Osteoblast (primary cell): Measurements from ENCODE around the gene IRF4. TPM values are rescaled to one million over a fixed set of nuclear protein-coding genes. Genes with fewer than 3 reads are reported as not detected.
"Not testable (repeated sequence)": the region's sequence is repeated elsewhere in the genome, so short reads cannot be mapped to it uniquely, and the experiment has no call there.

Experiments used
- DNase-seq: peaks from one replicate; pipeline ENCODE4 v3.0.0; 2011; ENCODE audit warnings: low spot score, mixed read lengths; ENCODE audit not compliant: insufficient read length; ENCODE audit errors: missing footprints
- H2AFZ ChIP-seq: 2 replicates; pipeline ENCODE4 v1.6.0; 2011; ENCODE audit warnings: mild to moderate bottlenecking, low read length
- H3K27ac ChIP-seq: 2 replicates; pipeline ENCODE4 v1.5.1; 2011; ENCODE audit warnings: mild to moderate bottlenecking, low read depth, low read length, moderate library complexity
- H3K27me3 ChIP-seq: 2 replicates; pipeline ENCODE4 v1.6.0; 2012; ENCODE audit warnings: mild to moderate bottlenecking, control low read depth, inconsistent platforms, low read length, moderate library complexity; ENCODE audit not compliant: insufficient read depth
- H3K36me3 ChIP-seq: 2 replicates; pipeline ENCODE4 v1.5.1; 2011; ENCODE audit warnings: mild to moderate bottlenecking, low read length, control low read depth, moderate library complexity; ENCODE audit not compliant: insufficient read depth
- H3K4me1 ChIP-seq: 2 replicates; pipeline ENCODE4 v1.5.1; 2011; ENCODE audit warnings: mild to moderate bottlenecking, low read length, control low read depth, moderate library complexity; ENCODE audit not compliant: insufficient read depth
- H3K4me2 ChIP-seq: 2 replicates; pipeline ENCODE4 v1.6.0; 2011; ENCODE audit warnings: mild to moderate bottlenecking, low read length; ENCODE audit not compliant: insufficient read depth
- H3K4me3 ChIP-seq: fragments of 200-600 bp; sonication (generic); 3 replicates; pipeline ENCODE4 v1.5.1; 2012; ENCODE audit warnings: mild to moderate bottlenecking, low read length, inconsistent platforms; ENCODE audit not compliant: insufficient read depth
- H3K79me2 ChIP-seq: 2 replicates; pipeline ENCODE4 v1.6.0; 2012; ENCODE audit warnings: mild to moderate bottlenecking, low read length, control low read depth, inconsistent platforms; ENCODE audit not compliant: insufficient read depth
- H3K9me3 ChIP-seq: 2 replicates; pipeline ENCODE4 v1.5.1; 2011; ENCODE audit warnings: low read depth, low read length, control low read depth
- H4K20me1 ChIP-seq: 2 replicates; pipeline ENCODE4 v1.6.0; 2012; ENCODE audit warnings: mild to moderate bottlenecking, low read length, control low read depth; ENCODE audit not compliant: insufficient read depth
- total RNA-seq: library from RNA; depleted of rRNA; stranded (reverse); fragments of >200 nt; gene quantifications from 2 replicates; pipeline ENCODE4 v1.2.3, GENCODE V29; 2012
- TF ChIP-seq, protein P1 (sequence below): IDR thresholded peaks from 2 replicates; pipeline ENCODE4 v1.5.1; 2011; ENCODE audit warnings: mild to moderate bottlenecking, low read depth, low read length, moderate library complexity; ENCODE audit errors: extremely low read depth

Gene IRF4
- total RNA-seq, 1 donor, result under 0.01 TPM

- Histone ChIP-seq H3K4me2 (no peak overlapping the region), H3K79me2 (no peaks in the 10 kb centered on the region), H3K9me3 (no peaks in the 10 kb centered on the region), H3K27ac (no peak overlapping the region), H3K27me3 (peaks cover 14% of the 10 kb centered on the region), H3K4me3 (no peak overlapping the region), H4K20me1 (no peaks in the 10 kb centered on the region), H2AFZ (no peak overlapping the region), H3K36me3 (no peaks in the 10 kb centered on the region), H3K4me1 (no peaks in the 10 kb centered on the region)
- no peak for DNase-seq
- TF ChIP-seq, protein P1, sequence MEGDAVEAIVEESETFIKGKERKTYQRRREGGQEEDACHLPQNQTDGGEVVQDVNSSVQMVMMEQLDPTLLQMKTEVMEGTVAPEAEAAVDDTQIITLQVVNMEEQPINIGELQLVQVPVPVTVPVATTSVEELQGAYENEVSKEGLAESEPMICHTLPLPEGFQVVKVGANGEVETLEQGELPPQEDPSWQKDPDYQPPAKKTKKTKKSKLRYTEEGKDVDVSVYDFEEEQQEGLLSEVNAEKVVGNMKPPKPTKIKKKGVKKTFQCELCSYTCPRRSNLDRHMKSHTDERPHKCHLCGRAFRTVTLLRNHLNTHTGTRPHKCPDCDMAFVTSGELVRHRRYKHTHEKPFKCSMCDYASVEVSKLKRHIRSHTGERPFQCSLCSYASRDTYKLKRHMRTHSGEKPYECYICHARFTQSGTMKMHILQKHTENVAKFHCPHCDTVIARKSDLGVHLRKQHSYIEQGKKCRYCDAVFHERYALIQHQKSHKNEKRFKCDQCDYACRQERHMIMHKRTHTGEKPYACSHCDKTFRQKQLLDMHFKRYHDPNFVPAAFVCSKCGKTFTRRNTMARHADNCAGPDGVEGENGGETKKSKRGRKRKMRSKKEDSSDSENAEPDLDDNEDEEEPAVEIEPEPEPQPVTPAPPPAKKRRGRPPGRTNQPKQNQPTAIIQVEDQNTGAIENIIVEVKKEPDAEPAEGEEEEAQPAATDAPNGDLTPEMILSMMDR, result no peak
These were observed 24.2 kb upstream of the IRF4 start for GRCh38 chr6:367298-367794.

GRCh38 chr6:367891-368630, 23.5 kb upstream of the IRF4 start:
- no peak overlapping the region for H3K27ac ChIP-seq
- H4K20me1 ChIP-seq, result no peaks in the 10 kb centered on the region
- no peaks in the 10 kb centered on the region for H3K9me3 ChIP-seq
- TF ChIP-seq, protein P1, result no peak
- H2AFZ ChIP-seq, result no peak overlapping the region
- no peaks in the 10 kb centered on the region for H3K79me2 ChIP-seq
- no peaks in the 10 kb centered on the region for H3K36me3 ChIP-seq
- peaks cover 21% of the 10 kb centered on the region for H3K27me3 ChIP-seq
- H3K4me1 ChIP-seq, result no peaks in the 10 kb centered on the region
- H3K4me2 ChIP-seq, result no peak overlapping the region
- DNase-seq, result no peak
- no peak overlapping the region for H3K4me3 ChIP-seq

DNA sequence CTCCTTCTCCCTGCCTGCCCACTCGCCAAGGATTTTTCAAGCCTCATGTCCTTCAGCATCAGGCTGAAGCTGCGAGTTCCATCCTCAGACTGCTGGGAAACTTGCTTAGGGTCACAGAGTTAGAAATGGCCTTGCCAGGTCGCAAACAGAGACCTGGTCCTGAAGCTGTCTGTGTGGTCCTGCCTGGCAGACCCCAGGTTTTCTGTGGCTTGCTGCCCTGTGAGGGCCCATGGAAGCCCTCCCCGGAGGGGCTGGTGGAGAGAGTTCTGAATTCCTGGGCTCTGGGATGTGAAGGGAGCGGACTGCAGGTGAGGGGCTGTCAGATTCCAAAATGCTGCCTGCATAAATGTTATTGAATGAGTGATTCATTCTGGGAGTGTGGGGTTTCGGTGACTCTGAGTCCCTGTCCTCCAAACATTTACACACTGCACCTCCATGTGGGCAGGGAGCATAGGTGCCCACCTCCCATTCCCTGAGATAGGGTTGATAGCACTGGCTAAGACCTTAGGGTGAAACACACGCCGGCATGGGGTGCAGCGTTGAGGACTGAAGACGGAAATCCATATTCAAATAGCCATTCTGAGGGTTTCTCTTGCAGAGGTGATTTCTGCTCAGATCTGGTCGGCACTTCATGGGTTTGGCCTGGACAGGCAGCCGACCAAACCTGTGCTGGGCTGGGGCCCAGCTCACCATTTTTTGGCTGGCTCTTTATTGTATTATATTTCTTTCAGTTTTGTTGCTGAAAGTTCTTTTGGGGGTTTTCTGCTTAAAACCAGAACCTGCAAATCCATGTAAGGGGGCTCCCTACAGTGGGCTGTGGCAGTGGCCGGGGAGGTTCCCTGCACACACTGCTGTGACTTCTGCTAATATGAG, 21.8 kb upstream of the IRF4 start:
- no peak for DNase-seq
- no peak overlapping the region for H2AFZ ChIP-seq
- no peaks in the 10 kb centered on the region for H3K9me3 ChIP-seq
- H3K4me3 ChIP-seq, result no peak overlapping the region
- no peaks in the 10 kb centered on the region for H3K36me3 ChIP-seq
- TF ChIP-seq, protein P1, result no peak
- H3K4me1 ChIP-seq, result no peaks in the 10 kb centered on the region
- H3K79me2 ChIP-seq, result no peaks in the 10 kb centered on the region
- no peak overlapping the region for H3K27ac ChIP-seq
- H3K4me2 ChIP-seq, result no peak overlapping the region
- H3K27me3 ChIP-seq, result peaks cover 31% of the 10 kb centered on the region
- no peaks in the 10 kb centered on the region for H4K20me1 ChIP-seq

DNA sequence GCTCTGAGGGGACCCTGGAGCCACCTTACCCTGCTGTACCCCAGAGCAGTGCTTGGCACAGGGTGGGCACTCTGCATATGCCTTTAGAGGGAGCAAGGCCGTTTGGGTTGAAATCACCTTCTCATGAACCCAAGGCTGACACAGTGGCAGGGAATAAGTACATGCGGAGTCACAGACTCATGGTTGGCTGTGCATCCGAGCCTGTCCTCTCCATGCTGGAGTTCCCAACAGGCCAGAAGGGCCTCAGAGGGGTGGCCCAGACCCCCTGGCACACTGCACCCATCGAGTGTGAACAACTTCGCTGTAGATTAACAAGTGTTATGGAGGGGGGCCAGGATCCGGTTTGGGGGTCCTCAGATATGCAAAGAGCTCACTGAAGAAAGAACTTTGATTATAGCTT, 21.0 kb upstream of the IRF4 start:
- H3K27me3 ChIP-seq, result peaks cover 31% of the 10 kb centered on the region
- no peak overlapping the region for H2AFZ ChIP-seq

DNA sequence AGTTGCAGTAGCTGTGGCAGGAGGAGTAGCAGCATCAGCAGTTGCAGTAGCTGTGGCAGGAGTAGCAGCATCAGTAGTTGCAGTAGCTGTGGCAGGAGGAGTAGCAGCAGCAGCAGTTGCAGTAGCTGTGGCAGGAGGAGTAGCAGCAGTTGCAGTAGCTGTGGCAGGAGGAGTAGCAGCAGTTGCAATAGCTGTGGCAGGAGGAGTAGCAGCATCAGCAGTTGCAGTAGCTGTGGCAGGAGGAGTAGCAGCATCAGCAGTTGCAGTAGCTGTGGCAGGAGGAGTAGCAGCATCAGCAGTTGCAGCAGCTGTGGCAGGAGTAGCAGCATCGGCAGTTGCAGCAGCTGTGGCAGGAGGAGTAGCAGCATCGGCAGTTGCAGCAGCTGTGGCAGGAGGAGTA, 19.7 kb upstream of the IRF4 start:
- H3K4me1 ChIP-seq, H4K20me1 ChIP-seq, H3K4me2 ChIP-seq, H2AFZ ChIP-seq, H3K27ac ChIP-seq, H3K4me3 ChIP-seq, DNase-seq, H3K9me3 ChIP-seq, H3K79me2 ChIP-seq, H3K36me3 ChIP-seq: not testable (repeated sequence)
- H3K27me3 ChIP-seq, result peaks cover 31% of the 10 kb centered on the region

More for the DNA sequence above, 21.0 kb upstream of the IRF4 start:
- H3K9me3 ChIP-seq, result no peaks in the 10 kb centered on the region
- H3K4me3 ChIP-seq, result no peak overlapping the region
- H3K27ac ChIP-seq, result no peak overlapping the region
- DNase-seq, result no peak
- no peaks in the 10 kb centered on the region for H3K79me2 ChIP-seq
- H3K36me3 ChIP-seq, result no peaks in the 10 kb centered on the region
- no peak overlapping the region for H3K4me2 ChIP-seq
- TF ChIP-seq, protein P1, result no peak
- H4K20me1 ChIP-seq, result no peaks in the 10 kb centered on the region
- H3K4me1 ChIP-seq, result no peaks in the 10 kb centered on the region
